Brain microvascular endothelial cell (primary cell): Measurements from ENCODE around the gene SUSD3.
A peak's percentile ranks its signal among the peaks of the same experiment; 100 is the strongest.

ENCODE experiments used
- DNase-seq: peaks from one replicate; pipeline ENCODE4 v3.0.0-alpha.2; 2020
- H3K27ac ChIP-seq: fragments of 250-450 bp; sonication (Bioruptor Pico); 2 replicates; pipeline ENCODE4 v1.5.1; 2020; ENCODE audit warnings: mild to moderate bottlenecking, moderate library complexity
- H3K27me3 ChIP-seq: fragments of 250-450 bp; sonication (Bioruptor Pico); replicated peaks from 2 replicates; pipeline ENCODE4 v1.5.1; 2020; ENCODE audit warnings: mild to moderate bottlenecking
- H3K36me3 ChIP-seq: fragments of 250-450 bp; sonication (Bioruptor Pico); replicated peaks from 2 replicates; pipeline ENCODE4 v1.5.1; 2020; ENCODE audit warnings: mild to moderate bottlenecking
- H3K4me3 ChIP-seq: 2 replicates; pipeline ENCODE4 v1.5.1; 2011; ENCODE audit warnings: low read depth, mild to moderate bottlenecking, control low read depth, low read length, moderate library complexity
- CTCF ChIP-seq: IDR thresholded peaks from 2 replicates; pipeline ENCODE4 v1.5.1; 2011; ENCODE audit warnings: low read depth, mild to moderate bottlenecking, moderate library complexity, low read length, control low read depth, inconsistent platforms; ENCODE audit errors: missing control alignments
- in situ Hi-C: cut with HindIII; loops from 2 replicates; pipeline ENCODE4 v1.10.0; 2017; ENCODE audit warnings: low sequenced_read_pairs, low pct_ligation_motif_present

Gene SUSD3

GRCh38 chr9:93119953-93120845 lies 61.7 kb downstream of the SUSD3 start:
- peak; percentile 68 for TF ChIP-seq CTCF
- no peak overlapping the region for H3K27ac ChIP-seq
- in situ Hi-C loops = no loop called here
- H3K36me3 ChIP-seq = peaks cover 3% of the 10 kb centered on the region
- no peak overlapping the region for H3K4me3 ChIP-seq
- peak; percentile 87 for DNase-seq
- H3K27me3 ChIP-seq = no peaks in the 10 kb centered on the region

GRCh38 chr9:93120846-93121315 lies 62.4 kb downstream of the SUSD3 start:
- peaks cover 3% of the 10 kb centered on the region for H3K36me3 ChIP-seq
- no peak overlapping the region for H3K27ac ChIP-seq
- DNase-seq = no peak
- no peak for TF ChIP-seq CTCF
- H3K4me3 ChIP-seq = no peak overlapping the region
- H3K27me3 ChIP-seq = no peaks in the 10 kb centered on the region
- in situ Hi-C loops = no loop called here

GRCh38 chr9:93121316-93122241 lies 63.1 kb downstream of the SUSD3 start:
- in situ Hi-C loops = no loop called here
- Histone ChIP-seq H3K27me3 (no peaks in the 10 kb centered on the region), H3K4me3 (no peak overlapping the region), H3K27ac (no peak overlapping the region), H3K36me3 (peaks cover 3% of the 10 kb centered on the region)
- no peak for TF ChIP-seq CTCF
- DNase-seq = no peak

- Histone ChIP-seq H3K27ac (no peak overlapping the region), H3K4me3 (no peak overlapping the region), H3K36me3 (peaks cover 3% of the 10 kb centered on the region), H3K27me3 (no peaks in the 10 kb centered on the region)
- DNase-seq = no peak
- TF ChIP-seq CTCF = no peak
- in situ Hi-C loops = no loop called here
Measured at GRCh38 chr9:93122721-93123221, 64.3 kb downstream of the SUSD3 start.

- H3K4me3 ChIP-seq = no peak overlapping the region
- DNase-seq = no peak
- no peak overlapping the region for H3K27ac ChIP-seq
- TF ChIP-seq CTCF = no peak
- no peaks in the 10 kb centered on the region for H3K27me3 ChIP-seq
- in situ Hi-C loops = no loop called here
- peaks cover 3% of the 10 kb centered on the region for H3K36me3 ChIP-seq
Measured at GRCh38 chr9:93123561-93124283, 65.2 kb downstream of the SUSD3 start.
